Cardiac muscle cell (in vitro differentiated cells and primary cell): ENCODE results near the gene SHROOM3. TPM values are rescaled to one million over a fixed set of nuclear protein-coding genes. Genes with fewer than 3 reads are reported as not detected.

Experiments
- DNase-seq, 2 donors: peaks; one replicate each; pipeline versions ENCODE4 v3.0.0 to v3.0.0-alpha.2; 2010 to 2017; ENCODE audit warnings: low read depth in 1 of 2, low spot score in 1 of 2
- H3K27ac ChIP-seq: fragments of 200-600 bp; sonication (generic); 2 replicates; pipeline ENCODE4 v1.5.1; 2016
- H3K27me3 ChIP-seq: fragments of 200-600 bp; sonication (generic); 2 replicates; pipeline ENCODE4 v1.6.0; 2016; ENCODE audit warnings: control low read depth
- H3K36me3 ChIP-seq: fragments of 200-600 bp; sonication (generic); 2 replicates; pipeline ENCODE4 v1.5.1; 2016; ENCODE audit warnings: control low read depth
- H3K4me1 ChIP-seq: fragments of 200-600 bp; sonication (generic); 2 replicates; pipeline ENCODE4 v1.8.1; 2017; ENCODE audit warnings: low read depth, mild to moderate bottlenecking, mixed run types
- H3K4me3 ChIP-seq: fragments of 200-600 bp; sonication (generic); 2 replicates; pipeline ENCODE4 v1.5.1; 2016; ENCODE audit warnings: mild to moderate bottlenecking
- H3K9me3 ChIP-seq: fragments of 200-600 bp; sonication (generic); 2 replicates; pipeline ENCODE4 v1.5.1; 2017; ENCODE audit warnings: low read depth, mild to moderate bottlenecking, control low read depth
- CTCF ChIP-seq: IDR thresholded peaks from 2 replicates; pipeline ENCODE4 v1.5.1; 2012; ENCODE audit warnings: low read depth, mild to moderate bottlenecking, low read length
- polyA plus RNA-seq: library from polyadenylated mRNA; unstranded; fragments of >200 nt; fragmentation: Nextera tagmentation; extraction: Ambion mirVana; gene quantifications from 2 replicates; pipeline ENCODE4 v1.2.1, GENCODE V29; 2016
- total RNA-seq: library from RNA; depleted of rRNA; stranded (reverse); fragments of >200 nt; gene quantifications from 2 replicates; pipeline ENCODE4 v1.2.3, GENCODE V29; 2016

The SHROOM3 gene
- total RNA-seq: 43.4 and 47.7 TPM in 2 replicates
- 13.7 and 21.6 TPM in 2 replicates for polyA plus RNA-seq

- no peak within 1 kb of the TSS for H3K27ac ChIP-seq
- DNase-seq: peak; percentile 30 to 47
- no peaks in the 10 kb centered on the region for H3K27me3 ChIP-seq
- H3K36me3 ChIP-seq: no peaks in the 10 kb centered on the region
- no peaks in the 10 kb centered on the region for H3K9me3 ChIP-seq
- H3K4me1 ChIP-seq: peaks cover 8% of the 10 kb centered on the region
- no peak for TF ChIP-seq CTCF
- H3K4me3 ChIP-seq: no peak within 1 kb of the TSS
Measured at GRCh38 chr4:76434901-76435527, at the start of gene SHROOM3. Gene SHROOM3, plus strand, starts transcription at chr4:76435229. Its CDS starts 824 bp downstream, at chr4:76436053.

GRCh38 chr4:76385974-76386373, 49.1 kb upstream of the SHROOM3 start:
- DNase-seq: no peak
- H3K36me3 ChIP-seq: no peaks in the 10 kb centered on the region
- H3K4me3 ChIP-seq: no peak overlapping the region
- no peak overlapping the region for H3K27ac ChIP-seq
- H3K27me3 ChIP-seq: no peaks in the 10 kb centered on the region
- H3K4me1 ChIP-seq: no peaks in the 10 kb centered on the region
- no peak for TF ChIP-seq CTCF
- no peaks in the 10 kb centered on the region for H3K9me3 ChIP-seq

- no peaks in the 10 kb centered on the region for H3K4me1 ChIP-seq
- no peaks in the 10 kb centered on the region for H3K27me3 ChIP-seq
- peak in 1 of 2 donors; percentile 35 for DNase-seq
- no peaks in the 10 kb centered on the region for H3K36me3 ChIP-seq
- TF ChIP-seq CTCF: no peak
- no peaks in the 10 kb centered on the region for H3K9me3 ChIP-seq
- no peak overlapping the region for H3K4me3 ChIP-seq
- no peak overlapping the region for H3K27ac ChIP-seq
Measured at GRCh38 chr4:76386566-76387305, 48.3 kb upstream of the SHROOM3 start.

GRCh38 chr4:76388160-76388908, 46.7 kb upstream of the SHROOM3 start:
- peak in 1 of 2 donors; percentile 10 for DNase-seq
- TF ChIP-seq CTCF: no peak
- H3K4me1 ChIP-seq: no peaks in the 10 kb centered on the region
- H3K9me3 ChIP-seq: no peaks in the 10 kb centered on the region
- no peak overlapping the region for H3K4me3 ChIP-seq
- no peaks in the 10 kb centered on the region for H3K36me3 ChIP-seq
- H3K27me3 ChIP-seq: no peaks in the 10 kb centered on the region
- no peak overlapping the region for H3K27ac ChIP-seq

- no peak for TF ChIP-seq CTCF
- Histone ChIP-seq H3K27me3 (no peaks in the 10 kb centered on the region), H3K4me1 (no peaks in the 10 kb centered on the region), H3K27ac (no peak overlapping the region), H3K4me3 (no peak overlapping the region), H3K9me3 (no peaks in the 10 kb centered on the region), H3K36me3 (no peaks in the 10 kb centered on the region)
- no peak for DNase-seq
Measured at GRCh38 chr4:76401654-76402053, 33.4 kb upstream of the SHROOM3 start.
